GM21529 (cell line): ENCODE results near the gene RPTOR.

Experiments
- ATAC-seq: cut with Tn5 transposase; IDR thresholded peaks from one replicate; pipeline ENCODE4 v1.9.1; 2021; ENCODE audit not compliant: unreplicated experiment

Gene RPTOR

GRCh38 chr17:80663781-80664206 is 119.2 kb downstream of the RPTOR start:
- no peak for ATAC-seq

GRCh38 chr17:80664217-80664790 is 119.7 kb downstream of the RPTOR start:
- no peak for ATAC-seq

GRCh38 chr17:80665792-80666191 is 121.2 kb downstream of the RPTOR start:
- ATAC-seq: no peak

GRCh38 chr17:80666867-80667266 is 122.2 kb downstream of the RPTOR start:
- no peak for ATAC-seq

GRCh38 chr17:80667462-80668277 is 123.0 kb downstream of the RPTOR start:
- no peak for ATAC-seq

- no peak for ATAC-seq
Measured at GRCh38 chr17:80668375-80669148, 123.9 kb downstream of the RPTOR start.

- ATAC-seq: no peak
Measured at GRCh38 chr17:80671039-80671824, 126.6 kb downstream of the RPTOR start.

GRCh38 chr17:80671825-80672110 is 127.1 kb downstream of the RPTOR start:
- ATAC-seq: no peak

- ATAC-seq: no peak
Measured at GRCh38 chr17:80673152-80673920, 128.7 kb downstream of the RPTOR start.

- ATAC-seq: no peak
Measured at GRCh38 chr17:80675438-80676095, 130.9 kb downstream of the RPTOR start.

- ATAC-seq: no peak
Measured at GRCh38 chr17:80676096-80676466, 131.4 kb downstream of the RPTOR start.

- ATAC-seq: no peak
Measured at GRCh38 chr17:80676564-80676963, 131.9 kb downstream of the RPTOR start.

- ATAC-seq: no peak
Measured at GRCh38 chr17:80677214-80677756, 132.6 kb downstream of the RPTOR start.

- no peak for ATAC-seq
Measured at GRCh38 chr17:80679816-80680215, 135.2 kb downstream of the RPTOR start.

- ATAC-seq: no peak
Measured at GRCh38 chr17:80681215-80681614, 136.6 kb downstream of the RPTOR start.

GRCh38 chr17:80682372-80682771 is 137.7 kb downstream of the RPTOR start:
- ATAC-seq: no peak

GRCh38 chr17:80683625-80684104 is 139.0 kb downstream of the RPTOR start:
- ATAC-seq: no peak

- ATAC-seq: no peak
Measured at GRCh38 chr17:80687839-80688238, 143.2 kb downstream of the RPTOR start.

GRCh38 chr17:80689129-80689619 is 144.5 kb downstream of the RPTOR start:
- no peak for ATAC-seq
